Upper lobe of left lung (tissue), 4 donors: ENCODE data around the gene CAMTA2.

Experiments used
- CTCF ChIP-seq, 6 experiments: fragments of 450-650 bp in 4 of 6; fragments of 200-600 bp in 2 of 6; sonication (generic) in 2 of 6; IDR thresholded peaks; one replicate each; pipeline ENCODE4 v1.5.1; 2016 to 2019; ENCODE audit warnings: antibody characterized with exemption in 6 of 6
- EP300 ChIP-seq, 4 donors: sonication (generic); formaldehyde crosslinking; IDR thresholded peaks; one replicate each; pipeline ENCODE4 v1.5.1; 2017; ENCODE audit warnings: antibody characterized with exemption in 4 of 4, control low read depth in 2 of 4
- POLR2A ChIP-seq, 4 donors: fragments of 450-650 bp; IDR thresholded peaks; one replicate each; pipeline ENCODE4 v1.5.1; 2016 to 2017; ENCODE audit warnings: antibody characterized with exemption in 4 of 4, mild to moderate bottlenecking in 2 of 4

GRCh38 chr17:4956493-4957061, 30.9 kb downstream of the CAMTA2 start:
- TF ChIP-seq CTCF (IDR thresholded peaks at IDR 0.05) = peak in 1 of 6 experiments; percentile 6
- no peak for TF ChIP-seq EP300 (IDR thresholded peaks at IDR 0.05)
- TF ChIP-seq POLR2A (IDR thresholded peaks at IDR 0.05) = no peak
